ENCODE results near the gene TMEM245. TPM values are rescaled to one million over a fixed set of nuclear protein-coding genes. Genes with fewer than 3 reads are reported as not detected.
"Not testable (repeated sequence)": the region's sequence is repeated elsewhere in the genome, so short reads cannot be mapped to it uniquely, and the experiment has no call there.

Gene TMEM245
- polyA plus RNA-seq, 4 donors, result 66.8 to 78.5 (median 71.8) TPM

DNA sequence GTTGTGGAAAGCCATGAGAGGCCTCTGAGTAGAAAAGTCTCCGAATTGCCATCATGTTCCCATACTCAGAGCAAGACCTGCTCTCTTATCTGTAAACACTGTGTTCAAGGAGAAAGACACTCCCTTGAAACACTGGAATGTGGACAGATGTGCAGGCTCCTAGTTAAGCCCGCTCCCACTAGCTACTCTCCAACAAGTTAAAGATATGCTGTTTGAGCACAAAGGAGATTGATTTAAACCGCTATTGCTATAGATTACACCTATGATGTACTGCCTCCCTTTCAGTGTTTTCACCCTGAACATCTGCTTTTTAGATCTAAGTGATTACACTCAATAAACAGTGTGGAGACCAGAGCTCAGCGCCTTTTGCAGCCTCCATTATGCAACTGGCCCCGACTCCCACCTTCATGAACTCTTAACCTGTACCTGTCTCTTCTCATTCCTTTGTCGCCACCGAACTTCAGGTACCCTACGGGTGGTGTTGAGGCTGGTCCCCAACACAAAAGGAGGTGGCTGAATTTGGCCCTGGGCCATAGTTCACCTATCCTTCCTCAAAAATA, 47.5 kb downstream of the TMEM245 start:
- DNase-seq (ENCODE audit: low read depth in 4 of 4, low spot score in 3 of 4), result no peak

DNA sequence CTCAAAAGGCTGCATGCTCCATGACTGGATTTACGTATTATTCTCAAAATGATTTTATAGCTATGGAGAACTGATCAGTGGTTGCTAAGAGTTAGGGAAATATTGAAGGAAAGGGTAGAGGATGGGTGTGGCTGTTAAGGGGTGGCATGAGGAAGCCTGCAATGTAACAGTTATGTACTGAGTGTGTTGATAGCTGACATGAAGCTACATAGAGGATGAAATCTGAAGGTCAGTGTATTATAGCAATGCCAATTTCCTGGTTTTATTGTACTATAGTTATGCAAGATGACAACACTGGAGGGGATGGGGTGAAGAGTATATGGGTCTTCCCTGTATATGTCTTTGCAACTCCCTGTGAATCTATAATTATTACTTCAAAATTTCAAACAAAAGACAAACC, 51.0 kb downstream of the TMEM245 start:
- DNase-seq (ENCODE audit: low read depth in 4 of 4, low spot score in 3 of 4), result no peak

DNA sequence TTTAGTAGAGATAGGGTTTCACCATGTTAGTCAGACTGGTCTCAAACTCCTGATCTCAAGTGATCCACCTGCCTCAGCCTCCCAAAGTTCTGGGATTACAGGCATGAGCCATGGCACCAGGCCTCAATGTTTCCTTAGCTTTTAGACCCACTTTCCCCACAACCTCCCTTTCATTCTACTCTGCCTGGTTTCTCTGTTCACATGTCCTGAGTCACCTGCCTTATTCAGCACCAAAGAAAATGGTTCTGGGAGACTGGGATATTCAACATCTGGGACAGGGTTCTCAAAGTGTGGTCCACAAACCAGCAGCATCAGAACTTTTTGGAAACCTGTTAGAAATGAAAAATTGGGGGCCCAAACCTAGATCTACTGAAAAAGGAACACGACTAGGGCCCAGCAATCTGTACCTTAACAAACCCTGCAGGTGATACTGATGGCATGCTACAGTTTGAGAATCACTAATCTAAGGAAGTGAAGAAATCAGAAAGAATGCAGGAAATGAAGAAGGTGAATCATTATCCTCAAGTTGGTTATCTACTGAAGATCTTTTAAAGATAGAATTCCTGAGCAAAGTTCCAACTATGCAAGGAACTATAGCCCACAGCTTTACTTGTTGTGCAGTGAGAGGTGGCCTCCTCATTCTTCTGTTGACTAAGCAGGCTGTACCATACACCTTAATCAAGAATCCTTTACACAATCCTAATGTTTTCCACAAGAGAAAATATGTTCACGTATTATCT, 54.6 kb downstream of the TMEM245 start:
- no peak for DNase-seq (ENCODE audit: low read depth in 4 of 4, low spot score in 3 of 4)

GRCh38 chr9:109063760-109064159, 56.0 kb downstream of the TMEM245 start:
- no peak for DNase-seq (ENCODE audit: low read depth in 4 of 4, low spot score in 3 of 4)

DNA sequence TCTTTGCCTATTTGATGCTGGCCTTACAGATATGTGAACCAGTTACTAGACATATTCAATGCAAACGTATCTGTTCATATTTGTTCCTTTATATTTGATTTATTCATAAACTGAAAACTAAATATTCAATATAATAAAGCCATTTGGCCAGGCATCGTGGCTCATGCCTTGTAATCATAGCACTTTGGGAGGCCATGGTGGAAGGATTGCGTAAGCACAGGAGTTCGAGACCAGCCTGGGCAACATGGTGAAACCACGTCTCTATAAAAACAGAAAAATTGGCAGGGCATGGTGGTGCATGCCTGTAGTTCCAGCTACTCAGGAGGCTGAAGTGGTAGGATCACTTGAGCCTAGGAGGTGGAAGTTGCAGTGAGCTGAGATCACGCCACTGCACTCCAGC, 57.2 kb downstream of the TMEM245 start:
- DNase-seq (ENCODE audit: low read depth in 4 of 4, low spot score in 3 of 4), result no peak

DNA sequence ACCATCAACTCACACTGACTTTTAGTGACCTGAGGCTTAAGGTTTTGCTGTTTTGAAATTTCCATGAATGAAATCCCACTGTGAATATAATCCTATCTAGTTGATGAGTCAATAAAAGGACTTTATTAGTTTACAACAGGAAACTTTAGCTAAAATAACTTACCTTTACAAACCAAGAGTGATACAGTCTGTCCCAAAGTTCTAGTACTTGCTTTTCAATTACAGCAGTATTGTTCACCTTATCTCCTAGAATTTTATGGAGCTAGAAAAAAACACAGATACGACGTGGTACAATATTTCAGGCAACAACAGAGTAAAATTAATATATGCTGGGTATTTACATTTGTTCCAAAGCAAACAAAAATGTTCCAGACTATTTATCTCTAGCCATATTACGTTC, 59.6 kb downstream of the TMEM245 start:
- DNase-seq (ENCODE audit: low read depth in 4 of 4, low spot score in 3 of 4), result no peak

DNA sequence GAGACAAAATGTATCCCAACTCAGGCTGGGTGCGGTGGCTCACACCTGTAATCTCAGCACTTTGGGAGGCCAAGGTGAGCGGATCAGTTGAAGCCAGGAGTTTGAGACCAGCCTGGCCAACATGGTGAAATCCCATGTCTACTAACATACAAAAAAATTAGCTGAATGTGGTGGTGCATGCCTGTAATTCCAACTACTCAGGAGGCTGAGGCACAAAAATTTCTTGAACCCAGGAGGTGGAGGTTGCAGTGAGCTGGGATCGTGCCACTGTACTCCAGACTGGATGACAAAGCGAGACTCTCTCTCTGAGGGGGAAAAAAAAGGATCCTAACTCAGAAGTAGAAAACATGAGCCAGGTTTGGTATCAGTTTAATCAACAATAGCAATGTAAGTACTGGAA, 66.6 kb downstream of the TMEM245 start:
- DNase-seq (ENCODE audit: low read depth in 4 of 4, low spot score in 3 of 4), result not testable (repeated sequence)

GRCh38 chr9:109052416-109052815, 67.3 kb downstream of the TMEM245 start:
- no peak for DNase-seq (ENCODE audit: low read depth in 4 of 4, low spot score in 3 of 4)

GRCh38 chr9:109051733-109052132, 68.0 kb downstream of the TMEM245 start:
- DNase-seq (ENCODE audit: low read depth in 4 of 4, low spot score in 3 of 4), result no peak

GRCh38 chr9:109050444-109050843, 69.3 kb downstream of the TMEM245 start:
- no peak for DNase-seq (ENCODE audit: low read depth in 4 of 4, low spot score in 3 of 4)

- DNase-seq (ENCODE audit: low read depth in 4 of 4, low spot score in 3 of 4), result no peak
Measured at GRCh38 chr9:109048822-109049221, 70.9 kb downstream of the TMEM245 start.

GRCh38 chr9:109047259-109047658, 72.5 kb downstream of the TMEM245 start:
- DNase-seq (ENCODE audit: low read depth in 4 of 4, low spot score in 3 of 4), result no peak

GRCh38 chr9:109046346-109046745, 73.4 kb downstream of the TMEM245 start:
- DNase-seq (ENCODE audit: low read depth in 4 of 4, low spot score in 3 of 4), result no peak

DNA sequence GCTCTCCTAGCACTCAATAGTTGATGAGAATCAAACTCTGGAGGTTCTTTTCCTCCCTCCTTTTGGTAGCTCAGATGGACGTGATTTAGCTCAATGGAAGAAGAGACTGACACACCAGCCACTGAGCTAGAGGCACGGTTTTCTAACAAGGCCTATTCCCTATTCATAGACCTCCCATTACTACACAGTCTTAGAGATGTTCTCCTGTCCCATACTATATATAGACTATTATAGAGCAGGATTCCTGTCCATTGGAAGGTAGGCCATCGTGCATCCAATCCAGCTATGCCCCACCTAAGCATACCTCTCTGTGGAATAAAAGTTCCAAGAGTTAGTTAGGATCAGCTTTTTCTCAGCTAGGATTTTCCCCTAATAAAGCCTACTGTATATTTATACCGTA, 76.2 kb downstream of the TMEM245 start:
- no peak for DNase-seq (ENCODE audit: low read depth in 4 of 4, low spot score in 3 of 4)

- DNase-seq (ENCODE audit: low read depth in 4 of 4, low spot score in 3 of 4), result no peak
Measured at GRCh38 chr9:109040571-109040970, 79.2 kb downstream of the TMEM245 start.

- DNase-seq (ENCODE audit: low read depth in 4 of 4, low spot score in 3 of 4), result no peak
Measured at GRCh38 chr9:109039539-109039938, 80.2 kb downstream of the TMEM245 start.

DNA sequence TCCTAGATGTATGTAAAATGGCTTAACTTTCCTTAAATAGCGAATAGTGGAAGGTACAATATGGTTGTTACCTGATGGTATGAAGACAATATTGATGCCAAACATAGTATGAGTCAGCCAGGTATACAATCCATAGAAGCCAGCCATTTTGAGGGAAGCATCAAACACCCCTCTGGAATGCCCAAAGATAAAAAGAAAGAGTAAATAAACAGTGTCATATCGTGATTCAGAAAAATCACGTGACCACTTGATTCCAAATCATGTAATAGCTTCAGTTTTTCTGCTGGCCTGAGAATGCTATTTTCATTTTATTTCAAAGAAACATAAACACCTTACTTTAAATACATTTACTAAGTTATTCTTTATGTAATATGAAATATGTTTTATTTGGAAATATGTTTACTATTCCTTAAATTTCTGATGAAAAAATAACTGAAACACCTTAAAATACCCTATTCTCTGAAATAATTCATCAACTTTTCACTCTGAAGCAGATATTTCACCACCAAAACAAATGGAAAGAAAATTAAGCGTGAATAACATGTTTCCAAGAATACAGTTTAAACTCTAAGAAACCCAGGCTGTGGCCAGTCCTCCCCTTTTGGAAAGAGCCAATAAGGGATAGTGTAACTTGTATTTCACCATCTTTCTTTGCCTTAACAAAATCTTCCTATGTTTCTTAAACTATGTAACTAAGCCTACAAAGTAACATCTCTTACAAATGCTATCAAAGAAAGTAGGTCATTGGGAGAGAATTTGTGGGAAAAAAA, 81.6 kb downstream of the TMEM245 start:
- no peak for DNase-seq (ENCODE audit: low read depth in 4 of 4, low spot score in 3 of 4)

DNA sequence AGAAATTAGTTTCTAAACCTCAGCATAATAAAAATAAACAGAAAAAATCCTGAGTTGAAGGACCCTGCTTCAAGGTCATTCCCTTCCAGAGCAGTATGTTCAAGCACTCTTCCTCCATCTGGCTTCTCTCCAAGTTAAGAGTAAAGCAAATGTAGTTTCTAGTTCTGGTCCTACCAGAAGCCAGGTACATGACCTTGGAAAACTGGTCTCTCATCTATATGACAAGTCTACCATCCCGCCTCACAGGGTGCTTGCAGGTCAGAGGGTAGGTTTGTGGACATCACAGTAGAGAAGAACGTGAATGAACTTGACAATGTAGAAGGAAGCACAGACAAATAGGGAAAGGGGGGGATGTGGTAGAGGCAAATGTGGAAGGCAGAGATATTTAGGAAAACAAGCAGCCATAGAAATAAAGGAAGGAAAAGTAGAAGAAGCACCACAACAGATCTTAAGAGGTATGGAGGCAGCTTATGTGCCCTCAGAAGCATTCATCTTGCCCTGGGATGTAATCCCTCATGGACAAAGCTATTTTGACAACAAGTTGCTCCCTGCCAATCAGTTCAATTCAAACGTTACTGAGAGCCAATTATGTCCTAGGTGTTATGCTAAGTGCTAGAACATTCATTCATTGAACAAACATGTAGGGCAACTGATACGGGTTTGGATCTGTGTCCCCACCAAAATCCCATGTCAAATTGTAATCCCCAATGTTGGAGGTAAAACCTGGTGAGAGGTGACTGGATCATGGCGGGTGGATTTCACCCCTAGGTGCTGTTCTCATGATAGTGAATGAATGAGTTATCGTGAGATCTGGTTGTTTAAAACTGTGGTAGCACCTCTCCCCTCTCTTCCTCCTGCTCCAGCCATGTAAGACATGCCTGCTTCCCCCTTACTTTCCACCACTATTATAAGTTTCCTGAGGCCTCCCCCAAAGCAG, 82.7 kb downstream of the TMEM245 start:
- DNase-seq (ENCODE audit: low read depth in 4 of 4, low spot score in 3 of 4), result no peak

GRCh38 chr9:109035684-109036423, 83.9 kb downstream of the TMEM245 start:
- no peak for DNase-seq (ENCODE audit: low read depth in 4 of 4, low spot score in 3 of 4)
